Measurements from ENCODE around the gene PRKAR1A.

Gene PRKAR1A

DNA sequence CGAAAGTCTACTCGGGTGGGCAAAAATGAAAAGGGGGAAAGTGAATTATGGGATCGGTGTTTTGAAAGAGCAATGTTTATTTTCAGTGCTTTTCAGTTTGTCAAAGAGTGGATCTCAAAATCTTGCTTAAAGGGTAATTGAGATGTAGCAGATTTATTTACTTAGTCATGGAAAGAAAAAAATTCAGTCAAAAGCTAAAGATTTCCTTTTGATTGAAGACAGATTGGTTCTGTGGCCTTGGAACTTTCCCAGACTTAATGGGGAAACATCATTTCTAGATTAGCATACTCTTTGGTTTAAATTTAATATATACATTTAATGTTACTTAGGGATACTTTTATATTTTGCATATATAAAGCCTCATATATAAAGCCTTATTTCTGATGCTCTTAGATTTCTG lies 20.6 kb downstream of the PRKAR1A start:
- DNase-seq (ENCODE audit: low read depth), result no peak
- TF ChIP-seq, protein P1, sequence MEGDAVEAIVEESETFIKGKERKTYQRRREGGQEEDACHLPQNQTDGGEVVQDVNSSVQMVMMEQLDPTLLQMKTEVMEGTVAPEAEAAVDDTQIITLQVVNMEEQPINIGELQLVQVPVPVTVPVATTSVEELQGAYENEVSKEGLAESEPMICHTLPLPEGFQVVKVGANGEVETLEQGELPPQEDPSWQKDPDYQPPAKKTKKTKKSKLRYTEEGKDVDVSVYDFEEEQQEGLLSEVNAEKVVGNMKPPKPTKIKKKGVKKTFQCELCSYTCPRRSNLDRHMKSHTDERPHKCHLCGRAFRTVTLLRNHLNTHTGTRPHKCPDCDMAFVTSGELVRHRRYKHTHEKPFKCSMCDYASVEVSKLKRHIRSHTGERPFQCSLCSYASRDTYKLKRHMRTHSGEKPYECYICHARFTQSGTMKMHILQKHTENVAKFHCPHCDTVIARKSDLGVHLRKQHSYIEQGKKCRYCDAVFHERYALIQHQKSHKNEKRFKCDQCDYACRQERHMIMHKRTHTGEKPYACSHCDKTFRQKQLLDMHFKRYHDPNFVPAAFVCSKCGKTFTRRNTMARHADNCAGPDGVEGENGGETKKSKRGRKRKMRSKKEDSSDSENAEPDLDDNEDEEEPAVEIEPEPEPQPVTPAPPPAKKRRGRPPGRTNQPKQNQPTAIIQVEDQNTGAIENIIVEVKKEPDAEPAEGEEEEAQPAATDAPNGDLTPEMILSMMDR (conservative IDR thresholded peaks at IDR 0.05; ENCODE audit: low read length), result no peak
- H3K4me3 ChIP-seq (ENCODE audit: low read length), result no peak overlapping the region

DNA sequence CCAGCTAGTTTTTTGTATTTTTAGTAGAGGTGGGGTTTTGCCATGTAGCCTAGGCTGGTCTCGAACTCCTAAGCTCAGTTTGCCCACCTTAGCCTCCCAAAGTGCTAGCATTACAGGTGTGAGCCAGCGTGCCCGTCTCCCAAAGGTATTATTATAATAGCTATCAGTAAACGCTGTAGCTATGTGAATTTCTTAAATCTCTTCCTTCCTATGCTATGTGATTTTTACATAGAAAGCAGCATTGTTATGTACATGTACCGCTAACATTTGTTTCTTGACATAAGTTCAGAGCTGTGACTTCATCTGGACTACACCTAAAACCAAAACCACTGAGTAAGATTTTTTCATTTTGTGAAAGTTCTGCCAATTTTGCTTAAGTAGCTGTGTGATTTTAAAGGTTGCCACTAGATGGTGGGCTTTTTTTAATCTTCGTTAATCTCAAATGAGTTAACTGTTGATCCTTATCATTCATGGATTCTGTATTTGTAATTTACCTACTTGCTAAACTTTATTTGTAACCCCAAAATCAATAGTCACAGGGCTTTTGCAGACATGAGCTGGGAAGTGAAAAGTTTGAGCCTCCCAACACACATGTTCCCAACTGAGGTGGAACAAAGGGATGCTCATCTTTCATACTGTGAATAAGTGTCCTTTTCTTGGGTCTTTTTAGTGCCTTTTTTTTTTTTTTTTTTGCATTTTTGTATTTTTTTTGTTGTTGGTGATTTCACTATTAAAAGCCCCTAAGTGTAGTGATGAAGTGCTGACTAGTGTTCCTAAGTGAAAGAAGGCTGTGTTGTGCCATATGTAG lies 21.9 kb downstream of the PRKAR1A start:
- TF ChIP-seq, protein P1 (conservative IDR thresholded peaks at IDR 0.05; ENCODE audit: low read length), result peak; percentile 65
- peak; percentile 81 for DNase-seq (ENCODE audit: low read depth)
- no peak overlapping the region for H3K4me3 ChIP-seq (ENCODE audit: low read length)

DNA sequence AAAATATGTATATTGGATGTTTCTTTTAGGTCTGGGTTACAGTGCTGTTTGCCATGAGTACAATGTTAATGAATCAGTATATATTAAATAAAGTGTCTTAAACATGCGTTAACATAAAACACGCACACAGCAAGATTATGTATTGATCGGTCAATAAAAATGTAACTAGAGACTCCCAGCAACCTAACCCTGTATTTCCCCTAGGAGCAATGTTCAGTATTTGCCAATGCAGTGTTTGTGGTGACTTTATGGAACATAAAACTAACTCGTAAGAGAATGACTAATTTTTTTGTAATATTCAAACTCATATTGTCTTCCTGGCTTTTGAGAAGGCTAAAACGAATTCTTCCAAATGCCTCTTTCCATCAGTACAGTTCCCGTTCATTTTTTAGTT lies 22.5 kb downstream of the PRKAR1A start:
- TF ChIP-seq, protein P1 (conservative IDR thresholded peaks at IDR 0.05; ENCODE audit: low read length), result no peak
- H3K4me3 ChIP-seq (ENCODE audit: low read length), result no peak overlapping the region
- no peak for DNase-seq (ENCODE audit: low read depth)

DNA sequence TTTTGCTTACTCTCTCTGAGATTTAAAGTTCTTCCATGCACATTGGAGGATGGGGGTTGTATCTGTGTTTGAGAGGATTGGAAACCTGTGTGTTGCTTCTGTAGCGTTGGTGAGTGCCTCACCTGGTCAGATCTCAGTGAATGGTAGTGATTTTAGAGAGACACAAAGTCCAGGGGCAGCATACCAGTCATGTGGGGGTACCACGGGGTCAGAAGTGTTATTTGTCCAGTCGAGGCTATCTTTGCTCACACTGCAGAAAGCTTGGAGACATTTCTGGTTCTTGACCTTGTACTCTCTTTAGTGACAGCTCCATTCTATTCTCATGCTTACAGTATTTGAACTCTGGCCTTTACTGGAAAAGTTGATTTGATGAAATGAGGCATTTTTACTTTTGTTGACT lies 23.7 kb downstream of the PRKAR1A start:
- H3K4me3 ChIP-seq (ENCODE audit: low read length), result no peak overlapping the region
- DNase-seq (ENCODE audit: low read depth), result no peak
- TF ChIP-seq, protein P1 (conservative IDR thresholded peaks at IDR 0.05; ENCODE audit: low read length), result no peak

DNA sequence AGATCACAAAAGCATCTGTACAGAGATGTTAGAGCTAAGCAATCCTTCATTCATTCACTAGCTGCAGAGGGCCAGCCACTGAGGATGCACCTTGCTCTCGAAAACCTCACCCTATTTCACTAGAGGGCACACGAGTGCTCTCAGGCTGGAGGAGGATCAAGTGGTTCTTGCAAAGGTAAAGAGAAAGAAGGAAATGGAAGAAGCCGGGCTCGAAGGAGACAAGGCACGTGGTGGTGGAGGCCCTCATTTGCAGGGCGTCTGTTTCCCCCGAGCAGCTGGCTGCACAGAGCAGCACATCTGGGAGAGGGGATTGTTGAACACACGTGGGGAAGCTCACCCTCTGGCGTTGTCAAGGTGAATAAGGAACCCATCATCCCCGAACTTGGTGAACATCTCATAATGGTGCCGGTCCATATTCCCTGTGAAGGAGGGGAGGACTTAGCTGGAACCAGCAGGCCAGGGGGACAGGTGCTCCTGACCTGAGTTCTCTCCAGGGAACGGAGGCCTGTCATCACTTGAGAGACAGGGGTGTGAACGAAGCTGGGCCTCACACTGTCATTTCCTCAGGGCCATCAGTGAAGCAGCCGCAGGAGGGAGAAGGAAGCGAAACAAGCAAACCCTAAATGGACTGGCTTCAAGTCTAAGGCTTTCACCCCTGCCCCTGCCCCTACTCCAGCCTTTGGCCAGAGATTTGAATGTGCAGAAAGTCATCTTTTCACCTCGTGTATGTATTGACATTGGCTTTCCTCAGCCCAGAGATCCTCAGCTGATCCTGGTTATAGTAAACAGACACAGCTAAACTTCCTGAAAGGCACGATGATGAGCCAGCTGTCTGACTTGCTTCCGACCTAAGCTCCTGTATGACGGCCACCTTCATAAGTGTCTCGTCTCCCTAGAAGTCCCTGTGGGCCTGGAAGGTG lies 27.6 kb downstream of the PRKAR1A start:
- DNase-seq (ENCODE audit: low read depth), result peak; percentile 44
- TF ChIP-seq, protein P1 (conservative IDR thresholded peaks at IDR 0.05; ENCODE audit: low read length), result peak; percentile 53
- H3K4me3 ChIP-seq (ENCODE audit: low read length), result no peak overlapping the region

DNA sequence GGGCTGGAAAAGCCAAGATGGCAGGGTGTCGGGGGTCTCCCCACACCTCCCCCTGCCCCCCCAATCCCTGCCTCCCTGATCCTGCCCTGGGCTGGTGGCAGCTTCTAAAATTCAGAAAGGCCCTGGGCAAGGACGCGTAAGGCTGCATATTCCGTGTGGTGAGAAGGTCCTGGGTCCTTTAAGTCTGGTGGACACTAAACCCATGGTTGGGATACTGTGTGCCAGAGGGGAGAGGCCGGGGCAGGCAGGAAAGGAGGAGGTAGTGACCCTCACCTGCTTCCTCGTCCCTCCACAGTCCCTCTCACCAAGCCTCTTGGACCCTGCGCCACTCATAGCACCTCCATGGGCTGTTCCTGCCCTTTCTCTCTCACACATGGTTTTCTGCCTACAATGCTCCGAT lies 28.8 kb downstream of the PRKAR1A start:
- DNase-seq (ENCODE audit: low read depth), result no peak
- TF ChIP-seq, protein P1 (conservative IDR thresholded peaks at IDR 0.05; ENCODE audit: low read length), result no peak
- H3K4me3 ChIP-seq (ENCODE audit: low read length), result no peak overlapping the region
